ENCODE measurements around the gene MKRN2.
"Not testable (repeated sequence)": the region's sequence is repeated elsewhere in the genome, so short reads cannot be mapped to it uniquely, and the experiment has no call there.

Gene MKRN2

DNA sequence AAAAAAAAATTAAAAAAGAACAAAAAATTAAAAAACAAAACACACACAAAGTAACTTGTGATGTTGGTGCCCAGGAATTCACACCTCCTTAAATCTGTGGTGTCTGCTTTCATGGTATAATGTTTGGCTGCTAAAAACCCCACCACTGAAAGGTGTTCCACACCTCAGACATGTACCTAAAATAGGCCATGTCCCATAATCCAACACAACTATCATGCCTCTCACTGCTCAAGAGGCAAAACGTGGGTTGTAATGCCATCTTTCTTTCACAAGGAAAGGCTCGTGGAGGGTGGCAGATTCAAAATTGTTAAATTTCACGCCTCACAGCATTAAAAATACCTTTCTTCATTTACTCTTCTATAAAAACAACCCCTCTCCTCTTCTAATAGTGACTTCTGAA is 29.5 kb downstream of the MKRN2 start:
- DNase-seq (ENCODE audit: low read depth in 1 of 2, low spot score in 1 of 2): no peak

DNA sequence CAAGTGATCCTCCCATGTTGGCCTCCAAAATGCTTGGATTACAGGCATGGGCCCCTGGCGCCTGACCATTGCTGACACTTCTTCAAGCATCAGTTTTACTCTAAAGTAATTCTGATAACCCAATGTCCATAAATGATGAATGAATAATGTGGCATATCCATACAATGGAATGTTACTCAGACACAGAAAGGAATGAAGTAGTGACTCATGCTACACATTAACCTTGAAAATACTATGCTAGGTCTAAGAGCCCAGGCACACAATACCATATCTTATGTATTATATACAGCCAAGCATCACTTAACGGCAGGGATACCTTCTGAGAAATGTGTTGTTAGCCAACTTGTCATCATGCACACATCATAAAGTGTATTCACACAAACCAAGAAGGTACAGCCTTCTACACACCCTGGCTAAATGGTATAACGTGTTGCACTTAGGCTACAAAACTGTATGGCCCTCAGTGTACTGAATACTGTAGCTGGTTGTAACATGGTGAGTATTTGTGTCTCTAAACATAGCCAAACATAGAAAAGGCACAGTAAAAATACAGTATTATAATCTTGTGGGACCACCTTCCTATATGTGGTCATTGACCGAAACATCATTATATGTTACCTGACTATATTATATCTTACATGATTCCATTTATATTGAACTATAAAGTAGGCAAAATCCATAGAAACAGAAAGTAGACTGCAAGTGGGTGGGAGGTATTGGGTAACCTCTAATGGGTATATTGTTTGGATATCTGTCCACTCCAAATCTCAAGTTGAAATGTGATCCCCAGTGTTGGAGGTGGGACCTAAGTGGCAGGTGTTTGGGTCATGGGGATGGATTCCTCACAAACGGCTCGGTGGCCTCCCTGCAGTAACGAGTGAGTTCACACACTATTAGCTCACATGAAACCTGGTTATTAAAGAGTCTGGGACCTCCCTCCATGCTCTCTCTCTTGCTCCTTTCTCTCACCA is 31.4 kb downstream of the MKRN2 start:
- no peak for DNase-seq (ENCODE audit: low read depth in 1 of 2, low spot score in 1 of 2)

DNA sequence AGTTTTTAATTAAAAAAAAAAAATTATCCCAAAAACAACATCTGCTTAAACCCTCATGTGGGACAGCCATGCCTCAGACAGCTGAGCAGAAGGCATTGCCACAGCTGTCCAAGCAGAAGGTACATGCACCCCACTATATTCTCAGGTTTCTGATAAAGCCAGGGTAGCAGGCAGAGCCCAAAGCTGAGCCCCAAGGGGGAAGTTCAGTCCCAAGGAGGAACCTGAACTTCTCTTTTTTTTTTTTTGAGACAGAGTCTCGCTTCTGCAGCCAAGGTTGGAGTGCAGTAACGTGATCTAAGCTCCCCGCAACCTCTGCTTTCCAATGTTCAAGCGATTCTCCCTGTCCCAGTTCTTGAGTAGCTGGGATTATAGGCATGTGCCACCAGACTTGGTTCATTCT is 33.2 kb downstream of the MKRN2 start:
- no peak for DNase-seq (ENCODE audit: low read depth in 1 of 2, low spot score in 1 of 2)

DNA sequence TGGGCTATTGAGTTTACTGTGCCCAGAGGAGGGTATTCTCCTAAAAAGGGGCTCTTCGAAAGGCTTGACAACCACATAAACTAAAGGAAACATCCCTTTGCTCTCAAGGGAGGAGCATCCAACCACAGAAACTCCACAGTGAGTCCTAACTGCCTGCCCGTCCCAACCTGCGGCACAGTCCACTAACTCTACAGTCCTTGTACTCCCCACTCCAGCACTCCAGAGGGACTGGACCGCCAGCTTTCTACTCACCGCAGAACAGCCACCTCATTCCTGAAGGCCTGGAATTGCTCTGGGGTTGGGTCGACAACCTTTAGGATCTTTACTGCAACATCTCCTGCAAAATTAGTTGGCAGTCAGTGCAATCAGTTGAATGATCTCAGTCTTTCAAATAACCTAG is 34.6 kb downstream of the MKRN2 start:
- no peak for DNase-seq (ENCODE audit: low read depth in 1 of 2, low spot score in 1 of 2)

DNA sequence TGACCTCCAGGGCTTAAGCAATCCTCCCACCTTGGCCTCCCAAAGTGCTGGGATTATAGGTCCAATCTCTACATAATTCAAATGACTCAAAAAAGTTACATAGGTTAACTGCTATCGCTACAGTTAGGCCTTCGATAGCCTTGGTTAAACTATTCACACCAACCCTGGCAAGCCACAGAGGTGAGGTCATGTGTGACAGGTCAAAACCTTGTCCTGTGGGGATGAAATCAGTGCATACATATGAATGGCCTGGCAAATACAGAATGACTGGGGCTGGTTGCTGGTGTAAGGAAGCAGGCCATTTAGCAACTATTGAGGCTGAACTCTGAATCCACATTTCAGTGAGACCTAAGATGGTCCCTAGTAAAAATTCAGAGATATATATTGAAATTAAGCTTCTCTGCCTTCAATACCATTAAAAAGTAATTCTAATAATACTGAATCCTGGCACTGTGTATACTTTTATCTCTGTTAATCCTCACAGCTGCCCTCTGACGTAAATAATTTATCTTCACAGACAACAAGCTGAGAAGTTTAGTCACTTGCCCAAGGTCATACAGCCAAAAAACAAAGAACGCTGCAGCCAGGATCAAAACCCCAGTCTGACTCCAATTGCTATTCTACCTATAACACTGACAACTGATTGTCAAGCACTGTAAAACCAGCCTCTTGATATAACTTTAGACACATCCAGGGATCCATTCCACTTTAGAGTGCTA is 35.3 kb downstream of the MKRN2 start:
- DNase-seq (ENCODE audit: low read depth in 1 of 2, low spot score in 1 of 2): no peak

DNA sequence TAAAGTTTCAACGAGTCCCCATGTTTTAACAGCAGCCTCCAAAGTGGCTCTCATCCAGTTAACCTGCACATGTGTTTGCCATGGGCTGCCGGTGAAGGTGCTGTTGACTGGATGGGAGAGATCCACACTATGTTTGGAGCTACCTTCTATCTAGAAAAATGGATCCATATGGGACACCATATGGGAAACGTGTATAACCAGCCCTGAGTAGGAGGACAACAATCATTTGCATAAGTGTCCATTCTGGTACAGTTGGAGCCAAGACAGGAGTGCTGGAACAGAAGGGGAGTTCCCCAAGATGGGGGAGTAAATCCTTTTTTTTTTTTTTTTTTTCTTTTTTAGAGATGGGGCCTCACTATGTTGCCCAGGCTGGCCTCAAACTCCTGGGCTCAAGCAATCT is 36.6 kb downstream of the MKRN2 start:
- DNase-seq (ENCODE audit: low read depth in 1 of 2, low spot score in 1 of 2): no peak

DNA sequence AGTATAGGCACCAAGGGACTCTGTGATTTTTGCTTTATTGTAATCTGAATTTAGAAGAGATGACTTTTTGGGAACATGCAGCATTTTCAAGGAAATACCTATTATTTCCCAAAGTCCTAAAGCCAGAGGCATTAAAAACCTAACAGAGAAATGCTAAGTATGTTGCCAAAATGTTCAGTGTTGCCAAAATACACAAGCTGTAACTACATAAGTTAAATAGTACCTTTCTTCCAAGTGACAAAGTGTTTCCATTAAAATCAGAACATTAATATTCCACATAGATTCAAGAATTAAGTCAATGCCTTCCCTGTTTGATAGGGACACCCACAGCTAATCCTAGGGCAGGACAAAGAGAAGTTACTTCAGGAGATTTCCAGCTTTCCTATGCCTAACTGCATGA is 42.0 kb downstream of the MKRN2 start:
- DNase-seq (ENCODE audit: low read depth in 1 of 2, low spot score in 1 of 2): no peak

DNA sequence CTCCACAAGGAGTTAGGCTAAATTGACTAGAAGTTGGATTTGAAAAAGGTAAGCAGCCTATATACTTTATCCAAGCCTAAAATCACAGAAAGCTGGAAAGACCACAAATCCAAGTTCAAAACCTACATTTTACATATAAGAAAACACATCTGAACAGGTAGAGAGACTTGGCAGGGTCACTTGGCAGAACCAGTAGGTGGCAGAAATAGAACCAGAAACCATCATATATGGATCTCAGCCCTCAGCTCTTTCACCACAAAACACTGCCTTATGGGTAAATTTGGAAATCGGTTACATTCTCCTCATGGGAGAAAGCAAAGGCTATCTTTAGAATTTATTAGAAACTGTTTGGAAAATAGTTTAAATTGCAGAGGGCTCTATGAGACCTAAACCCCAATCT is 44.2 kb downstream of the MKRN2 start:
- no peak for DNase-seq (ENCODE audit: low read depth in 1 of 2, low spot score in 1 of 2)

DNA sequence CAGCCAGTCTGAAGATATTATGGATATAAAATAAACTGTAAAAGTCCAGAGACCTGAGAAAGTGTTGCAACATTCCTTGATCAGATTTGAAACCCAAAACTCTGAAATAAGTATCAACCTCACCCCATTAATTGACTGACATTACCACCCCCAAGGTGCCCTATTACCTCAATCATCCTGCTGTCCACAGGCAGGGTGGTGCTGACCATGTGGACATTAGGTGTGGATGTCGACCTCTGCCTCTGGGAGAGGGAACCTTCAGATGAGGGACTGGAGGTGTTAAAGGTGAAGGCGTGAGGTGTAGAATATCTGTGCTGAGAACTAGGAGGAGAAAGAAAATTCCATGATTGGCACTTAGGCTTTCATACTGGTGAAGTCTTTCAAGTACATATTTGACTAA is 47.1 kb downstream of the MKRN2 start:
- no peak for DNase-seq (ENCODE audit: low read depth in 1 of 2, low spot score in 1 of 2)

DNA sequence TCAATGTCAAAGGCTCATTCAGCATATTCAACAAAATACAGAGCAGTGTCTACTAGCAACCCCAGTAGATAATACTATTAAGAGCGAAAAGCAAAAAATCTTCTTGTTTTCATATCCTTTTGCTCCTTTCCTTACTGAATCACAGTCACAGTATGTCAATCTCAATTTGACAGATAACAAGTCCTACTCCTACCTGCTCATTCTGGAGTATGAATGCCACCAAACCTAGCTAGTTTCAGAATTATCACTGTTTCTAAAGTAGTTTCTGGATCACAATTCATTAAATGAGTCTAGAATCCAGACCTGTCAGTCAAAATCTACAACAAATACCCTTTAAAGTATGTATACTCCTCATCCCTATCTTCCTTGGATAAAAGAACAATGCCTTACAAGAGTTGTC is 51.5 kb downstream of the MKRN2 start:
- DNase-seq (ENCODE audit: low read depth in 1 of 2, low spot score in 1 of 2): no peak

DNA sequence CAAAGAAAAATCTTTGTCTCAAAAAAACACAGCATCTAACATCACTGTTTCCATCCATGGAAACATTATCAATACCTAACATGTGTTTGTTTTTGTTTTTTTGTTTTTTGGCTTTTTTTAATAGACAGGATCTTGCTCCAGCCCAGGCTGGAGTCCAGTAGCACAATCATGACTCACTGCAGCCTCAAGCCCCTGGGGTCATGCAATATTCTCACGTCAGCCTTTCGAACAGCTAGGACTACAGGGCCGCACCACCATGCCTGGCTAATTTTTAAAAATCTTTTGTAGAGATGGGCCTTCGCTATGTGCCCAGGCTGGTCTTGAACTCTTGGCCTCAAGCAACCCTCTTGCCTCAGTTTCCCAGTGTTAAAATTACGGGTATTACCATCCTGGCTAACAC is 54.2 kb downstream of the MKRN2 start:
- no peak for DNase-seq (ENCODE audit: low read depth in 1 of 2, low spot score in 1 of 2)

DNA sequence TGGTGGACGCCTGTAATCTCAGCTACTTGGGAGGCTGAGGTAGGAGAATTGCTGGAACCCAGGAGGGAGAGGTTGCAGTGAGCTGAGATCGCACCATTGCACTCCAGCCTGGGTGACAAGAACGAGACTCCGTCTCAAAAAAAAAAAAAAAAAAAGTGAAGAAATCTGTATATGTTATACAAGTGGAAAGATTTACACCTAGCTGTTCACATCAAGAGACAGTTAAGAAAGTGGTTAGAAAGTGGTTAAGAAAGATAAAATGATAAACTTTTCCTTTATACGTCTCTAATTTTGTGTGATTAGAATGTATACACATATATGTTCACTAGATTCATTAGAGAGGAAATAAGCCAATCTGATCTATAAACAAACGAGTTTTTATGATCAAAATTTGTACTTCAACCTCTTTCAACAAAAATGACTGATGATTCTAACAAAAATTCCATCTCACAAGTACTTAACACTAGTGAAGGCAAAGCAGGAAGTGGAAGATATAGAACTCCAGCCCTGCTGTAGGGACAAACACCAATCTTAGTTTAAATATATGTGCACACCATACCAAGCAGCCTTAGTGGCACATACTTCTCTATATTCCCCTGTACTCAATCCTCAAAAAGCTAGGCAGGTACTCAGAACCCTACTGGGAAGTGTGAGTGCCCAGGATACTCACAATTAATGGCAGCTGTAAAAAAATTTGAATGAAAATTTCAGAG is 55.8 kb downstream of the MKRN2 start:
- no peak for DNase-seq (ENCODE audit: low read depth in 1 of 2, low spot score in 1 of 2)

DNA sequence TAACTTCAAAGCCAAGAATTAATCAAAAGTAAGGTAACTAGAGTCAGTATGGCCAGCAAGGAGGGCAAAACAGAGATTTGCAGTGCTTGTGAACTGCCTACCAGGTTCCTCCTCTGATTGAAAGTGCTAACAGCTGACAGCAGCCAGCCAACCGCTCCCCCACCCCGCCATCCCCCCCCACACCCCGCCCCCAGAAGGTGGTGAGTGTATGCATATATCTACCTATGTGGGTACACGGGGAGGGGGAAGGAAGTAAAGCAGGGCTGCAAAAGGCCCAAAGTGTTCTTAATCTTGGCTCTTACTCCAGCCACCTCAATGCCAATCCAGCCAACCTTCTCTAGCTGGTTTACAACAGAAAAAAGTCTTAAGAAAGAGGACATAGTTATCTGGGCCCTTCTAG is 56.4 kb downstream of the MKRN2 start:
- DNase-seq (ENCODE audit: low read depth in 1 of 2, low spot score in 1 of 2): no peak

DNA sequence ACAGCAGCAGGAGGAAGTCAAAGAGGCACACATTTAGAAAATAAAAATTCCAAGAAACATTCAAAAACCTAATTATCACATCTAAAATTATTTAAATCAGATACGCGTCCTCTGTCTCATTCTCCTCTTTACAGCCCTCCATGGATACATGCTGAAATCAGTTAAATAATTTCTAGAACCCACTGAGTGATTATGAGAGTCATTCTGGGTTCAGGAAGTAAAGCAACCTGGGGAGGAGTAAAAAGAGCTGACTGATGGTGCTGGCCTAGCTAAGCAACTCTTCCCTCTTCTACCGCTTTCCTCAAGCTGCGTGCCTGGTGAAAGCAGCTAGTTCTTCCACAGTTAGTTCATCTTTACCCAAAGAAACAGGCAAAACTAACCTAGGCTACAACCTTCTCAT is 58.4 kb downstream of the MKRN2 start:
- no peak for DNase-seq (ENCODE audit: low read depth in 1 of 2, low spot score in 1 of 2)

DNA sequence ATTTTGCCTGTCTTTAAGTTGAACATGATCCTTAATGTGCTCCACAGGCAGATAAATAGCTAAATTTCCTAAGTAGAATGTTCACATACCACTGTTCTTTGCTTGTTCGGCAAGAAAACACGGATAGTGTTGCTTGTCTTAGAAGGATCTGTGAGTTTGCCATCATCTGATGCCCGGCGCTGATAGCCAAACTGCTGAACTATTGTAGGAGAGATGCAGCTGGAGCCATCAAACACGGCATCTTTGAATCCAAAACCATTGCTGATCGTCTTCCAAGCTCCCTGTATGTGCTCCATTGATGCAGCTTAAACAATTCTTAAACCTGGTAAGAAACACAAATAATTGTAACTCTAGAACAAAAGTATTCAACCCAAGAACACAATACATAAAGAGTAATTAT is 61.5 kb downstream of the MKRN2 start:
- no peak for DNase-seq (ENCODE audit: low read depth in 1 of 2, low spot score in 1 of 2)

DNA sequence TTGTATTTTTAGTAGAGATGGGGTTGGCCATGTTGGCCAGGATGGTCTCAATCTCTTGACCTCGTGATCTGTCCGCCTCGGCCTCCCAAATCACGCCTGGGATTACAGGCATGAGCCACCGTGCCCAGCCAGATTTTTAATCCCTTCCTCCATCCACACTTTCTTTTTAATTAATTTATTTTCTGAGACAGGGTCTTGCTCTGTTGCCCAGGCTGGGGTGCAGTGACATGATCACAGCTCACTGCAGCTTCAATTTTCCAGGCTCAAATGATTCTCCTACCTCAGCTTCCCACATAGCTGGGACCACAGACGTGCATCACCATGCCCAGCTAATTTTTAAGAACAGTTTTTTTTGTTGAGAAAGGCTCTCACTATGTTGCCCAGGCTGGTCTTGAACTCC is 63.4 kb downstream of the MKRN2 start:
- DNase-seq (ENCODE audit: low read depth in 1 of 2, low spot score in 1 of 2): no peak

DNA sequence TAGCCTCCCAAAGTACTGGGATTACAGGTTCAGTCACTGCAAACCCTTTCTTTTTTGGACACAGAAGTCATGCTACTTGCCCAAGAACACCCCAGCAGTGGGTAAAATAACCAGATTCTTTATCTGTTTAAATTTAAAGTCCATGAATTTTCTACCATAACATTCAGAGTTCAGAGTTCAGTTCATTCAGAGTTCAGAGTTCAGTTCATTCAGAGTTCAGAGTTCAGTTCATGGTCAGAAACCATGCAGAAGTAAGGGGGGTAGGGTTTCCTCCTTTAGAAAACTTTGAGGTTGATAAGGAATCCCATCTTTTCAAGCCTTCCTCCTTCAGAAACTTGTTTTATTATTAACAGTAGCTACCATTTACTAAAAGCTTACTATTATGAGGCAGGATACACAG is 63.8 kb downstream of the MKRN2 start:
- no peak for DNase-seq (ENCODE audit: low read depth in 1 of 2, low spot score in 1 of 2)

DNA sequence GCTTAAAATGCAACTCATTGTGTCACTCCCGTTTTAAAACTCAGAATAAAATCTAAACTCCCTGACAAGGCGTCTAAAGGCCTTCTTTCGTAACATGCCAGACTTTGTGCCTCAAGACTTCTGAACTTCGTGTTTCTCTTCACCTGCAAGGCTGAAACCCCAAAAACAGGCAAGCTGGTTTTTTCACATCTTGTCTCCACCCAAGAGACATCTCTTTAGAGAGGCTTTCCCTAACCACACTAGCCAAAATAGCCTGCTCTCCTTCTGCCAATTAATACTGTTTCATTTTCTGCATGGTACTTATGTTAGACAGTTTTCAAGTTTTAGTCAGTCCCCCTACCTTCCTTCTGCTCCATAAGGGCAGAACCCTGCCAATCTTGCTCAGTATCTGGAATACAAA is 65.4 kb downstream of the MKRN2 start:
- no peak for DNase-seq (ENCODE audit: low read depth in 1 of 2, low spot score in 1 of 2)

DNA sequence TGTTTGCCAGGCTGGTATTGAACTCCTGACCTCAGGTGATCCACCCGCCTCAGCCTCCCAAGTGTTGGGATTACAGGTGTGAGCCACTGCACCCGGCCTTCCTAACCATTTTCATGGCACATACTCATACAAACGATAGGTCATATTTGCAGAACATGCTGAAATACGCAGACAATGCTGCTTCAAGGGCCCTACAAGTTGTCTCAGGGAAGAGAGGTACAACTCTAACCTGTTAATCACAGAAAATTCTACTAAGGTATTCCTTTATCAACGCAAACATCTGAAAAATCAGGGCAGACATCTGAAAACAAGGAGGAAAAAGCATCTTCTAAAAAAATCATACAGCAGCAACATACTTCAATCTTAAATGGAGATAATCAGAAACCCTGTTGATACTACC is 67.2 kb downstream of the MKRN2 start:
- DNase-seq (ENCODE audit: low read depth in 1 of 2, low spot score in 1 of 2): no peak

DNA sequence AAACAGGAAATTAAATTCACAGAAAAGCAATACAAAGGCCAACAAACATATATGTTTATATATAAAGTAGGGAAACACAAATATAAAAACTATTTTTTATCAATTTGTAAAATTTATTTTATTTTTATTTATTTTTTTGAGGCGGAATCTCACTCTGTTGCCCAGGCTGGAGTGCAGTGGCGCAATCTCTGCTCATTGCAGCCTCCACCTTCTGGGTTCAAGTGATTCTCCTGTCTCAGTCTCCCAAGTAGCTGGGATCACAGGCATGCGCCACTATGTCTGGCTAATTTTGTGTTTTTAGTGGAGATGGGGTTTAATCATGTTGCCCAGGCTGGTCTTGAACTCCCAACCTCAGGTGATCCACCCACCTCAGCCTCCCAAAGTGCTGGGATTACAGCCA is 68.1 kb downstream of the MKRN2 start:
- DNase-seq (ENCODE audit: low read depth in 1 of 2, low spot score in 1 of 2): not testable (repeated sequence)

DNA sequence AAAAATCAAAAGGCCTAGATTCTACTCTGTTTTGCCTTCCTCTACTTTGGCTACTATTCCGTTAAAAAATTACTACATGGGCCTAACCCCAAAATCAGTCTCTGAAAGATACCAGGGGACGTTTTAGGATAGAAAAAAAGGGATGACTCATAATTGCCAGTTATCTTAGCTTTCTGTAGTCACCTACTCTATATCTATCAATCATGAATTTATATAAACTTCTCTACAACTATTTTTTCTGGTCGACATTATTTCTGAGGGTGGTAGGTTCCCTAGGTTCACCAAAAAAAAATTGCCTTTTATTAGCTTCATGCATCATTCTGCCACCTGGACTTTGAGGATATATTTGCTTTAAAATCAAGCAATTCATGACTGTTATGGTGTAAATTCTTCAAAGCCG is 70.5 kb downstream of the MKRN2 start:
- no peak for DNase-seq (ENCODE audit: low read depth in 1 of 2, low spot score in 1 of 2)

DNA sequence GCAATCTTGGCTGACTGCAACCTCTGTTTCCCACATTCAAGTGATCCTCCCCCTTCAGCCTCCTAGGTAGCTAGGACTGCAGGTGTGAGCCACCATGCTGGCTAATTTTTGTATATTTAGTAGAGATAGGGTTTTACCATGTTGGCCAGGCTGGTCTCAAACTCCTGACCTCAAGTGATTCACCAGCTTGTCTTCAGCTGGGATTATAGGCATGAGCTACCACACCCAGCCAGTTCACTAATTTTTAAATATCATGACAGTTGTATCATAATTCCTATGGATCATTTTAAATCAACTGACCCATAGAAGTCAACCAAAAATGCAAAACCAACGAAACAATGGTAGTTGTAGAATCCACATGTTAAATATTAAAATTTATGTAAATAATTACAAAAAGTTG is 71.9 kb downstream of the MKRN2 start:
- DNase-seq (ENCODE audit: low read depth in 1 of 2, low spot score in 1 of 2): no peak
